Testis (tissue), 2 donors: ENCODE data around the gene CRISPLD2.

Source experiments
- POLR2A ChIP-seq: fragments of 450-650 bp; IDR thresholded peaks from one replicate; pipeline ENCODE4 v1.6.1; 2017; ENCODE audit warnings: antibody characterized with exemption, mild to moderate bottlenecking, moderate library complexity
- TF ChIP-seq, protein P1 (sequence below), 3 experiments: fragments of 450-650 bp in 2 of 3; fragments of 200-600 bp in 1 of 3; sonication (generic) in 1 of 3; IDR thresholded peaks; one replicate each; pipeline ENCODE4 v1.5.1; 2016 to 2019; ENCODE audit warnings: antibody characterized with exemption in 3 of 3, mild to moderate bottlenecking in 2 of 3, moderate library complexity in 1 of 3

DNA sequence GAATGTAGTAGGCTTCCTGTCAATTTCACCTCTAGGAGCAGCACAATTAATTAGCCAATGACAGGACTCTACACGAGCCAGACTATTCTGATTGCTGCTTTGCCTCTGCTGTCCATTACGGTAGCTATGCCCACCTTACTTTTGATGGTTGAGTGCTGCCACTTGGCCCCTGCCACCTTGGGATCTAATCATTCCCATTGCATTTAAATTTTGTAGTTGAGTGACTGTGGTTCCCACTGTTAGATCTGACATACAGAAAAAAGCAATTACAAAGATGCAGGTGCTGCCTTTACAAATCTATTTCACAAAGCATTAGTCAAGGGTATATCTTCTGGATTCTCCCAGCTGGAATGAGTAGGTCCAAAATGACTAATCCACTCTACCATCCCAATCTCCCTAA is 39.9 kb downstream of the CRISPLD2 start:
- no peak for TF ChIP-seq POLR2A
- TF ChIP-seq, protein P1, sequence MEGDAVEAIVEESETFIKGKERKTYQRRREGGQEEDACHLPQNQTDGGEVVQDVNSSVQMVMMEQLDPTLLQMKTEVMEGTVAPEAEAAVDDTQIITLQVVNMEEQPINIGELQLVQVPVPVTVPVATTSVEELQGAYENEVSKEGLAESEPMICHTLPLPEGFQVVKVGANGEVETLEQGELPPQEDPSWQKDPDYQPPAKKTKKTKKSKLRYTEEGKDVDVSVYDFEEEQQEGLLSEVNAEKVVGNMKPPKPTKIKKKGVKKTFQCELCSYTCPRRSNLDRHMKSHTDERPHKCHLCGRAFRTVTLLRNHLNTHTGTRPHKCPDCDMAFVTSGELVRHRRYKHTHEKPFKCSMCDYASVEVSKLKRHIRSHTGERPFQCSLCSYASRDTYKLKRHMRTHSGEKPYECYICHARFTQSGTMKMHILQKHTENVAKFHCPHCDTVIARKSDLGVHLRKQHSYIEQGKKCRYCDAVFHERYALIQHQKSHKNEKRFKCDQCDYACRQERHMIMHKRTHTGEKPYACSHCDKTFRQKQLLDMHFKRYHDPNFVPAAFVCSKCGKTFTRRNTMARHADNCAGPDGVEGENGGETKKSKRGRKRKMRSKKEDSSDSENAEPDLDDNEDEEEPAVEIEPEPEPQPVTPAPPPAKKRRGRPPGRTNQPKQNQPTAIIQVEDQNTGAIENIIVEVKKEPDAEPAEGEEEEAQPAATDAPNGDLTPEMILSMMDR (IDR thresholded peaks at IDR 0.05): no peak
